ENCODE measurements around the gene GPR156. TPM values are rescaled to one million over a fixed set of nuclear protein-coding genes. Genes with fewer than 3 reads are reported as not detected.

GPR156 gene
- polyA plus RNA-seq, 2 of the 4 experiments (the other 2 are of a cell fraction) = 0.43 to 0.68 TPM

- H3K4me1 ChIP-seq = peaks cover 39% of the 10 kb centered on the region
- no peak for FAIRE-seq
- ChIA-PET CTCF (interaction anchor here (0.7 to 1.9 kb wide), 4 partner anchors 9 to 278 kb away, joined by 3 to 5 read pairs (median 4); no protein-coding TSS in a partner anchor), POLR2A (interaction anchor here (1.1 to 2.7 kb wide), 2 partner anchors 10 to 74 kb away, joined by 4 to 13 read pairs; no protein-coding TSS in a partner anchor)
- WGBS (ENCODE audit: missing lambda C conversion rate) = 81% methylated on average over 5 of the region's 5 CpGs
- DNase-seq (ENCODE audit: low read depth in 1 of 2, low spot score in 1 of 2) = no peak
- no peak for ATAC-seq
- TF ChIP-seq RNF2 (IDR thresholded peaks at IDR 0.05; ENCODE audit: borderline replicate concordance, low read depth) = no peak
- no peaks in the 10 kb centered on the region for H3K9me3 ChIP-seq
- H3K27ac ChIP-seq = peak overlapping the region; percentile 43 to 74; a peak in 5 of 6 replicates
- peak overlapping the region; percentile 32; the same call in 1 of the 3 replicates for H3K4me2 ChIP-seq
- H3K4me3 ChIP-seq = no peak overlapping the region
Observed at GRCh38 chr3:120169407-120169806, 115.6 kb downstream of the GPR156 start.

GRCh38 chr3:120168611-120169010 is 116.4 kb downstream of the GPR156 start:
- POLR2A ChIA-PET = interaction anchor here (1.1 to 2.7 kb wide), 2 partner anchors 9 to 73 kb away, joined by 4 to 13 read pairs; no protein-coding TSS in a partner anchor
- 73% methylated on average over 3 of the region's 3 CpGs for WGBS (ENCODE audit: missing lambda C conversion rate)
- no peak overlapping the region for H3K4me3 ChIP-seq
- no peak for FAIRE-seq
- no peak for TF ChIP-seq SMC3 (IDR thresholded peaks at IDR 0.05)
- no peak for TF ChIP-seq TP53 (CRISPR knock-in tag; IDR thresholded peaks at IDR 0.05)
- TF ChIP-seq REST (IDR thresholded peaks at IDR 0.05) = no peak
- no peak for TF ChIP-seq JUNB (IDR thresholded peaks at IDR 0.05)
- TF ChIP-seq KDM1A (IDR thresholded peaks at IDR 0.05; ENCODE audit: low read depth) = no peak
- no peak for TF ChIP-seq RNF2 (IDR thresholded peaks at IDR 0.05; ENCODE audit: borderline replicate concordance, low read depth)
- TF ChIP-seq BCL3 (IDR thresholded peaks at IDR 0.05) = no peak
- no peak for TF ChIP-seq ELK1 (IDR thresholded peaks at IDR 0.05; ENCODE audit: low read depth, low read length)
- TF ChIP-seq EHF (CRISPR knock-in tag; IDR thresholded peaks at IDR 0.05) = no peak
- CTCF ChIA-PET = interaction anchor here (1.4 to 1.9 kb wide), 2 partner anchors 10 to 13 kb away, joined by 5 read pairs; no protein-coding TSS in a partner anchor
- H3K4me1 ChIP-seq = peaks cover 33% of the 10 kb centered on the region
- H3K27ac ChIP-seq = no peak overlapping the region; a peak in 1 of 6 replicates
- H3K9me3 ChIP-seq = no peaks in the 10 kb centered on the region
- DNase-seq (ENCODE audit: low read depth in 1 of 2, low spot score in 1 of 2) = no peak
- H3K4me2 ChIP-seq = no peak overlapping the region
- no peak for ATAC-seq

- WGBS (ENCODE audit: missing lambda C conversion rate) = 78% methylated on average over 9 of the region's 9 CpGs
Observed at GRCh38 chr3:120168038-120168437, 117.0 kb downstream of the GPR156 start.

More at GRCh38 chr3:120168038-120168437, 117.0 kb downstream of the GPR156 start:
- TF ChIP-seq FOSL2 (IDR thresholded peaks at IDR 0.05) (no peak), FOSL2 (CRISPR knock-in tag; IDR thresholded peaks at IDR 0.05) (no peak), PBX3 (IDR thresholded peaks at IDR 0.05) (no peak), ZC3H11A (IDR thresholded peaks at IDR 0.05) (no peak), TP53 (CRISPR knock-in tag; IDR thresholded peaks at IDR 0.05) (no peak), HOXB13 (CRISPR knock-in tag; IDR thresholded peaks at IDR 0.05; ENCODE audit: low read depth) (no peak)
- Histone ChIP-seq H3K27ac (peak overlapping the region in 1 of 2 experiments; percentile 54; a peak in 1 of 6 replicates), H3K4me3 (no peak overlapping the region), H3K4me2 (no peak overlapping the region), H3K9me3 (no peaks in the 10 kb centered on the region), H3K4me1 (peaks cover 30% of the 10 kb centered on the region)
- no peak for ATAC-seq
- no peak for FAIRE-seq
- ChIA-PET CTCF (interaction anchor here (1.9 kb wide), 1 partner anchor 14 kb away, joined by 5 read pairs; no protein-coding TSS in a partner anchor), POLR2A (interaction anchor here (1.5 kb wide), 1 partner anchor 73 kb away, joined by 5 read pairs; no protein-coding TSS in a partner anchor)
- DNase-seq (ENCODE audit: low read depth in 1 of 2, low spot score in 1 of 2) = no peak

All from A549 (cell line).